ENCODE measurements around the gene OR52A1.
"Not testable (repeated sequence)": the region's sequence is repeated elsewhere in the genome, so short reads cannot be mapped to it uniquely, and the experiment has no call there.

Gene OR52A1

GRCh38 chr11:5174934-5175333 lies 20.4 kb upstream of the OR52A1 start:
- H3K27ac ChIP-seq (ENCODE audit: low read depth, low read length), result no peak overlapping the region
- H3K9me2 ChIP-seq (replicated peaks; ENCODE audit: control insufficient read depth, low read length), result no peaks in the 10 kb centered on the region
- no peak for TF ChIP-seq EZH2phosphoT487 (IDR thresholded peaks at IDR 0.05; ENCODE audit: borderline replicate concordance, low read length)
- TF ChIP-seq, protein P1, sequence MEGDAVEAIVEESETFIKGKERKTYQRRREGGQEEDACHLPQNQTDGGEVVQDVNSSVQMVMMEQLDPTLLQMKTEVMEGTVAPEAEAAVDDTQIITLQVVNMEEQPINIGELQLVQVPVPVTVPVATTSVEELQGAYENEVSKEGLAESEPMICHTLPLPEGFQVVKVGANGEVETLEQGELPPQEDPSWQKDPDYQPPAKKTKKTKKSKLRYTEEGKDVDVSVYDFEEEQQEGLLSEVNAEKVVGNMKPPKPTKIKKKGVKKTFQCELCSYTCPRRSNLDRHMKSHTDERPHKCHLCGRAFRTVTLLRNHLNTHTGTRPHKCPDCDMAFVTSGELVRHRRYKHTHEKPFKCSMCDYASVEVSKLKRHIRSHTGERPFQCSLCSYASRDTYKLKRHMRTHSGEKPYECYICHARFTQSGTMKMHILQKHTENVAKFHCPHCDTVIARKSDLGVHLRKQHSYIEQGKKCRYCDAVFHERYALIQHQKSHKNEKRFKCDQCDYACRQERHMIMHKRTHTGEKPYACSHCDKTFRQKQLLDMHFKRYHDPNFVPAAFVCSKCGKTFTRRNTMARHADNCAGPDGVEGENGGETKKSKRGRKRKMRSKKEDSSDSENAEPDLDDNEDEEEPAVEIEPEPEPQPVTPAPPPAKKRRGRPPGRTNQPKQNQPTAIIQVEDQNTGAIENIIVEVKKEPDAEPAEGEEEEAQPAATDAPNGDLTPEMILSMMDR (IDR thresholded peaks at IDR 0.05; ENCODE audit: low read depth, low read length, poor library complexity, severe bottlenecking), result no peak
- no peaks in the 10 kb centered on the region for H3K4me1 ChIP-seq (ENCODE audit: control insufficient read depth, low read length)
- H3K4me2 ChIP-seq (ENCODE audit: low read length), result no peak overlapping the region
- no peaks in the 10 kb centered on the region for H4K20me1 ChIP-seq (ENCODE audit: control insufficient read depth, insufficient read depth, low read depth, low read length)
- H3K36me3 ChIP-seq (ENCODE audit: control insufficient read depth, low read length), result no peaks in the 10 kb centered on the region
- H3K27me3 ChIP-seq (ENCODE audit: control insufficient read depth, low read length), result no peaks in the 10 kb centered on the region
- no peak overlapping the region for H3K4me3 ChIP-seq (ENCODE audit: low read length)
- no peaks in the 10 kb centered on the region for H3F3A ChIP-seq (ENCODE audit: control insufficient read depth, insufficient read depth)
- no peaks in the 10 kb centered on the region for H3K79me2 ChIP-seq (ENCODE audit: control insufficient read depth, low read length)
- no peaks in the 10 kb centered on the region for H3K9me3 ChIP-seq (ENCODE audit: control insufficient read depth, insufficient read depth, low read length)

- H3K4me1 ChIP-seq (ENCODE audit: control insufficient read depth, low read length), result no peaks in the 10 kb centered on the region
- H3K27me3 ChIP-seq (ENCODE audit: control insufficient read depth, low read length), result no peaks in the 10 kb centered on the region
- TF ChIP-seq, protein P1 (IDR thresholded peaks at IDR 0.05; ENCODE audit: low read depth, low read length, poor library complexity, severe bottlenecking), result no peak
- TF ChIP-seq EZH2phosphoT487 (IDR thresholded peaks at IDR 0.05; ENCODE audit: borderline replicate concordance, low read length), result no peak
- H3K27ac ChIP-seq (ENCODE audit: low read depth, low read length), result no peak overlapping the region
- H3K4me3 ChIP-seq (ENCODE audit: low read length), result no peak overlapping the region
- H3K4me2 ChIP-seq (ENCODE audit: low read length), result no peak overlapping the region
- no peaks in the 10 kb centered on the region for H3K9me2 ChIP-seq (replicated peaks; ENCODE audit: control insufficient read depth, low read length)
- no peaks in the 10 kb centered on the region for H3F3A ChIP-seq (ENCODE audit: control insufficient read depth, insufficient read depth)
- no peaks in the 10 kb centered on the region for H4K20me1 ChIP-seq (ENCODE audit: control insufficient read depth, insufficient read depth, low read depth, low read length)
- no peaks in the 10 kb centered on the region for H3K79me2 ChIP-seq (ENCODE audit: control insufficient read depth, low read length)
- no peaks in the 10 kb centered on the region for H3K9me3 ChIP-seq (ENCODE audit: control insufficient read depth, insufficient read depth, low read length)
- H3K36me3 ChIP-seq (ENCODE audit: control insufficient read depth, low read length), result no peaks in the 10 kb centered on the region
These were observed 17.3 kb upstream of the OR52A1 start for GRCh38 chr11:5171856-5172255.

DNA sequence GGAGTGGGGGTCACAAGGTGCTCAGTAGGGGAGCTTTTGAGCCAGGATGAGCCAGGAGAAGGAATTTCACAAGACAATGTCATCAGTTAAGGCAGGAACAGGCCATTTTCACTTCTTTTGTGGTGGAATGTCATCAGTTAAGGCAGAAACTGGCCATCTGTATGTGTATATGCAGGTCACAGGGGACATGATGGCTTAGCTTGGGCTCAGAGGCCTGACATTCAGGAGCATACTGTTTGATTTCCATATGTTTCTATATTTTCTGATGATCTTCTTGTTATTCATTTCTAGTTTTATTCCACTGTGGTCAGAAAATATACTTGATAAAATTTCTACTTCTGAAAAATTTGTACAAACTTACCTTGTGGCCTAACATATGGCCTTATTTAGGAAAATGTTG lies 11.3 kb upstream of the OR52A1 start:
- H3K79me2 ChIP-seq (ENCODE audit: control insufficient read depth, low read length); H4K20me1 ChIP-seq (ENCODE audit: control insufficient read depth, insufficient read depth, low read depth, low read length); H3K4me3 ChIP-seq (ENCODE audit: low read length); H3F3A ChIP-seq (ENCODE audit: control insufficient read depth, insufficient read depth); H3K9me3 ChIP-seq (ENCODE audit: control insufficient read depth, insufficient read depth, low read length); H3K9me2 ChIP-seq (replicated peaks; ENCODE audit: control insufficient read depth, low read length); H3K4me1 ChIP-seq (ENCODE audit: control insufficient read depth, low read length); H3K4me2 ChIP-seq (ENCODE audit: low read length); H3K27me3 ChIP-seq (ENCODE audit: control insufficient read depth, low read length); H3K36me3 ChIP-seq (ENCODE audit: control insufficient read depth, low read length); H3K27ac ChIP-seq (ENCODE audit: low read depth, low read length): not testable (repeated sequence)

GRCh38 chr11:5164807-5165206 lies 10.2 kb upstream of the OR52A1 start:
- H3K4me3 ChIP-seq (ENCODE audit: low read length); H4K20me1 ChIP-seq (ENCODE audit: control insufficient read depth, insufficient read depth, low read depth, low read length); H3K9me3 ChIP-seq (ENCODE audit: control insufficient read depth, insufficient read depth, low read length); H3K4me1 ChIP-seq (ENCODE audit: control insufficient read depth, low read length); H3F3A ChIP-seq (ENCODE audit: control insufficient read depth, insufficient read depth); H3K79me2 ChIP-seq (ENCODE audit: control insufficient read depth, low read length); H3K36me3 ChIP-seq (ENCODE audit: control insufficient read depth, low read length); H3K4me2 ChIP-seq (ENCODE audit: low read length); H3K9me2 ChIP-seq (replicated peaks; ENCODE audit: control insufficient read depth, low read length); H3K27me3 ChIP-seq (ENCODE audit: control insufficient read depth, low read length); H3K27ac ChIP-seq (ENCODE audit: low read depth, low read length): not testable (repeated sequence)

GRCh38 chr11:5161045-5161444 lies 6.5 kb upstream of the OR52A1 start:
- H3K27ac ChIP-seq (ENCODE audit: low read depth, low read length); H4K20me1 ChIP-seq (ENCODE audit: control insufficient read depth, insufficient read depth, low read depth, low read length); H3K36me3 ChIP-seq (ENCODE audit: control insufficient read depth, low read length); H3K9me2 ChIP-seq (replicated peaks; ENCODE audit: control insufficient read depth, low read length); H3K9me3 ChIP-seq (ENCODE audit: control insufficient read depth, insufficient read depth, low read length); H3K27me3 ChIP-seq (ENCODE audit: control insufficient read depth, low read length); H3K4me3 ChIP-seq (ENCODE audit: low read length); H3K4me2 ChIP-seq (ENCODE audit: low read length); H3F3A ChIP-seq (ENCODE audit: control insufficient read depth, insufficient read depth); H3K79me2 ChIP-seq (ENCODE audit: control insufficient read depth, low read length); H3K4me1 ChIP-seq (ENCODE audit: control insufficient read depth, low read length): not testable (repeated sequence)

- H3K9me3 ChIP-seq (ENCODE audit: control insufficient read depth, insufficient read depth, low read length); H3K36me3 ChIP-seq (ENCODE audit: control insufficient read depth, low read length); H3K4me1 ChIP-seq (ENCODE audit: control insufficient read depth, low read length); H3K79me2 ChIP-seq (ENCODE audit: control insufficient read depth, low read length); H3F3A ChIP-seq (ENCODE audit: control insufficient read depth, insufficient read depth); H3K4me2 ChIP-seq (ENCODE audit: low read length); H3K4me3 ChIP-seq (ENCODE audit: low read length); H4K20me1 ChIP-seq (ENCODE audit: control insufficient read depth, insufficient read depth, low read depth, low read length); H3K27me3 ChIP-seq (ENCODE audit: control insufficient read depth, low read length); H3K9me2 ChIP-seq (replicated peaks; ENCODE audit: control insufficient read depth, low read length); H3K27ac ChIP-seq (ENCODE audit: low read depth, low read length): not testable (repeated sequence)
These were observed 5.7 kb upstream of the OR52A1 start for GRCh38 chr11:5160217-5160616.

All from DOHH2 (cell line).